COLO829 (cell line): Measurements from ENCODE around the gene IGLL5.
"Not testable (repeated sequence)": the region's sequence is repeated elsewhere in the genome, so short reads cannot be mapped to it uniquely, and the experiment has no call there.

Source experiments
- DNase-seq: peaks from one replicate; pipeline ENCODE4 v3.0.0; 2012; ENCODE audit warnings: low spot score

The IGLL5 gene

GRCh38 chr22:22914726-22915669, 27.4 kb downstream of the IGLL5 start:
- no peak for DNase-seq

DNA sequence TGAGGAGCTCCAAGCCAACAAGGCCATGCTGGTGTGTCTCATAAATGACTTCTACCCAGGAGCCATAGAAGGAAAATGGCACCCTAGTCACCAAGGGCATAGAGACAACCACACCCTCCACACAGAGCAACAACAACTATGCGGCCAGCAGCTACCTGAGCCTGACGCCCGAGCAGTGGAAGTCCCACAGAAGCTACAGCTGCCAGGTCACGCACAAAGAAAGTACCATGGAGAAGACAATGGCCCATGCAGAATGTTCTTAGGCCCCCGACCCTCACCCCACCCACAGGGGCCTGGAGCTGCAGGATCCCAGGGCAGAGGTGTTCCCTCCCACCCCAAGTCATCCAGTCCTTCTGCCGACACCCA, 28.0 kb downstream of the IGLL5 start:
- no peak for DNase-seq

DNA sequence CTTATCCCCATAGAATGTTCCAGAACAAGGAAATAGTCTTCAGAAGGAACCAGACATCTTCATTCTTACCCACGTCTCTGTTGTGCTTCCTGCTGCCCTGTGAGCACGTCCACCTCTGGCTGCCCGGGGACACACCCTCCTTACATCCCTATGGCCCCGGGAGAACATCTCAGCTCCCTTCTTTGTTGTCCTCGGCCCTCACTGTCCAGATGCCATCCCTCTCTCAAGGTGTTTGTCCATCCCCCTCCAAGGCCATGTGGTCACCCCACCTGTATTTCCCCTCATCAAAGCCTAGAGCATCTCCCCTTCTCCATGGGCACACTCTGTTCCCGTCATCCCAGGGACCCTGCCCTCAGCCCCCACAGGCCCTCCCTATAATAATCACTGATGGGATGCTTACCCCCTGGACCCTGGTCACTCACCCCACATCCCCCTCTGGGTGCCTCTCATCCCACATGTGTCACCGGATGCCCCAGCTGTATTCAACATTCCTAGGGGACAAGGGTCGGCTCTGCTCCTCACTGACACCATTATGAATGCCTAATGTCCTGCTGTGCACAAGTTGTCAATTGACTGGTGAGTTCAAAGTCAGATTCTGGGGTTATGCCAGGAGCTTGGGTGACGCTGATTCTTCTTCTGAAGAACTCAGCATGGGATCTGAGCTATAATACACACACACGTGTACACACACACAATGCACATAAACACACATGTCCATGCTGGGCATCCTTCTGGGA, 28.8 kb downstream of the IGLL5 start:
- DNase-seq: no peak

DNA sequence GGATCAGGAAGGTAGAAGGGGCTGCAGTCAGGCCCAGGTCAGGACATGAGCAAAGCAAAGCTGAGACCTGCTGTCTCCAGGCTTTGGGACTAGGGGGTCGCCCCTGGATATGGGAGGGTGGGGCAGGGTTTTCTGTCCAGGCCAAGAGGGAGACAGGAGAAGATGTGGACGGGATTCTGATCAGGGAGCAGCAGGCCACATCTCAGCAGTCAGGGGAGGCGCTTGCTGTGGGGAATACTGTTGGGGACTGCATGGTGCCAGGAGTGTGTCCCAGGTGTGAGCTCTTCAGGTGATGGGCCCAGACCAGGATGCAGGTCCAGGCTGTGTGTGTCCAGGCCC, 29.3 kb downstream of the IGLL5 start:
- DNase-seq: no peak

- no peak for DNase-seq
These were observed 29.8 kb downstream of the IGLL5 start for GRCh38 chr22:22917377-22917776.

DNA sequence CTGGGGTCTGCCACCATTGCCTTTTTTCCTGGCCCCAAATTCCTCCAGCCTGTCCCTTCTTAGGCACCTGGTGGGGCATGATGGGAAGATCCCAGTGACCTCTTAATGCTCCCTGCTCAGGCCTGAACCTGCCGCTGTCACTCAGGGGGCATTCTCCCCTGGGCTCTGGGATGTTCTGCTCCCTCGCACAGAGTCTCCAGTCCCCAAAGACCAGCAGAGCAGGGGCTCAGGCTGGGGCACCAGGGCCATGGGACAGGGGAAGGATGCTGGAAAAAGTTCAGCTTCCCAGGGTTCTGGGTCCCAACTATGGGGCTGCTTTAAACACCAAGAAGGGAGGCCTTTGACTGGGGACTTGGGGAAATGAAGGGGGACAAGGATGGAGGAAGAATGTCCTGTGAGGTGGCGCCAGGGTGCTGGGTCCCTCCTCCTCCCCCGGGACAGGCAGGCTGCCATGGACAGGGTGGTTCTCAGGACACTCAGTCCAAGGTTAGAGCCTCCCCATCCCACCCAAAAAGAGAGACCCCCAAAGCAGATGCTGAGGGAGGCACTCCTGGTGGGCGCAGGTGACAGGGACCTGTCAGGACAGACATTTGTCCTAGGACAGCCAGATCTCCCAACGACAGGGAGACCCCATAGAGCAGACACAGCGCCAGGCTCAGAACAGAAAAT, 30.8 kb downstream of the IGLL5 start:
- DNase-seq: no peak

- DNase-seq: no peak
These were observed 31.4 kb downstream of the IGLL5 start for GRCh38 chr22:22919041-22919440.

- DNase-seq: no peak
These were observed 32.6 kb downstream of the IGLL5 start for GRCh38 chr22:22920104-22920654.

DNA sequence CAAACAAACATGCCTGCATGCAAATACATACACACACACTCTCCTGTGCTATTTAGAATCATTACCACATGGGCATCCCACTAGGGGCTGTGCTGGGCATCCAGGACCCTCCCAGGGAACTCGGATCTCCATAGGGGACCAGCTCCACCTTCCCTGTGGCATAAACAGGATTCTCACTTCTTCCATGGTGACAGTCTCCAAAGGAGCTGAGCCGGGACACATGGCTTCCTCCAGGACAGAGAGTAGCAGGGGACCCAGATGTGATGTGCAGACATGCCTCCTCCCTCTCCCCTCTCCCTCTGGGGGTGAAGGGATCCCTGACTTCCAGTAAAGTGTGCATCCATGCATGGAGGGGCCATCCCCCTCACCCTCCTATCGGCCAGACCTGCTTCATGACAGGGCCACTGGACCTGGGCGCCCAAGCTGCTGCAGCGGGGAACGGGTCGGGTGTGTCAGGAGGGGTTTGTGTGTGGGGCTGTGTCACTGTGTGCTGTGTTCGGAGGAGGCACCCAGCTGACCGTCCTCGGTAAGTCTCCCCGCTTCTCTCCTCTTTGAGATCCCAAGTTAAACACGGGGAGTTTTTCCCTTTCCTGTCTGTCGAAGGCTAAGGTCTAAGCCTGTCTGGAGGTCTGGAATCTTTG, 33.4 kb downstream of the IGLL5 start:
- DNase-seq: no peak

- DNase-seq: no peak
These were observed 34.0 kb downstream of the IGLL5 start for GRCh38 chr22:22921575-22921974.

DNA sequence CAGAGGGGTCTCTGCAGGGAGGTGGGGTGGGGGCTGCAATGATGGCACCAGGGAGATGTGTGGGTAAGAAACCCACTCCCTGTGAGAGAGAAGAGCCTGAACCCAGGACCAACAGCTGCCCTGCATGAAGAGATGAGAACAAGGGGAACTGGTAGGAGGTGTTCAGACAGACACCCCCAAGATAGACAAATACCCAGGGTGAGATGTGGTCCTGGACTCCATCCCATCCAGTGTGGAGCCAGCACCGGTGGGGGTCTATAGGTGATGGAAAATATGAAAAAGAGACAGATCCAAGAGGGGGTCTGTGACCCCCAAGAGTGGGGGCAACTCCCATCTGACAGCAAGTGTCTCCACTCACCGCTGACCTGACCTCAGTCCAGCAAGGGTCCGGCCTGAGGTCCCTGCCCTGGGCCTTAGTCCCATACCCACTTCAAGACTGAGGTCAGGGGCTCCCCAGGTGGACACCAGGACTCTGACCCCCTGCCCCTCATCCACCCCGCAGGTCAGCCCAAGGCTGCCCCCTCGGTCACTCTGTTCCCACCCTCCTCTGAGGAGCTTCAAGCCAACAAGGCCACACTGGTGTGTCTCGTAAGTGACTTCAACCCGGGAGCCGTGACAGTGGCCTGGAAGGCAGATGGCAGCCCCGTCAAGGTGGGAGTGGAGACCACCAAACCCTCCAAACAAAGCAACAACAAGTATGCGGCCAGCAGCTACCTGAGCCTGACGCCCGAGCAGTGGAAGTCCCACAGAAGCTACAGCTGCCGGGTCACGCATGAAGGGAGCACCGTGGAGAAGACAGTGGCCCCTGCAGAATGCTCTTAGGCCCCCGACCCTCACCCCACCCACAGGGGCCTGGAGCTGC, 34.7 kb downstream of the IGLL5 start:
- not testable (repeated sequence) for DNase-seq

DNA sequence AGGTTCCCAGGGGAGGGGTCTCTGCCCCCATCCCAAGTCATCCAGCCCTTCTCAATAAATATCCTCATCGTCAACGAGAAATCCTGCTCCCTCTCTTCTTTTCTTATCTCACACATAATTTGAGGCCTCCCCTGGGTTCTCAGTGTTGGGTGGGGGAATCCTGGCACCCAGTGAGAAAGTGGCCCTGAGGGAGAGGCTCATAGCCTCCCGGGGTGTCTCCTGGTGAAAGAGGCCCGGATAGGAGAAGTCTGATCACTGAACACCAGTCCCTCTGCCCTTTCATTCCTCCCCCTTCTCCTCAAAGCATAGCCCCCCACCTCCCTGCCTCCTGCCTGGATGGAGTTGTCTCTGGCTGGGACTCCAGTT, 35.3 kb downstream of the IGLL5 start:
- no peak for DNase-seq

GRCh38 chr22:22923379-22923778, 35.8 kb downstream of the IGLL5 start:
- DNase-seq: no peak

DNA sequence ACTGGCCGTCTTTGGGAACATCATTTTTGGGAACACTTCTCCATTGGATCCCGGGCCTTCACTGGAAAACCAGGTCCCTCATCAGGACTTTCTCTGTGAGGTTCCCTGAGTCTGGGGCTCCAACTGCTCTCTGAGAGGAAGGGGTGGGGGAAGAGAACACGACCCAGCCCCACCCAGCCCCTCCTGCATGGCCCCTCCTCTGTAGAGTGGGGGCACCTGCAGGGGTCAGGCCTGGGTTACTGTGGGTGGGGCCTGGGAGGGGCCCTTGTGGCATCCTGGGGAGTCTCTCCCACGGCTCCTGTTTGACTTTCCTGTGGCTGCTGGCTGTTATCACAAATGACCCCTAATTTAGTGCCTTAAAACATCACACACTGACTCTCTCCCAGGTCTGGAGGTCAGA, 36.3 kb downstream of the IGLL5 start:
- no peak for DNase-seq

DNA sequence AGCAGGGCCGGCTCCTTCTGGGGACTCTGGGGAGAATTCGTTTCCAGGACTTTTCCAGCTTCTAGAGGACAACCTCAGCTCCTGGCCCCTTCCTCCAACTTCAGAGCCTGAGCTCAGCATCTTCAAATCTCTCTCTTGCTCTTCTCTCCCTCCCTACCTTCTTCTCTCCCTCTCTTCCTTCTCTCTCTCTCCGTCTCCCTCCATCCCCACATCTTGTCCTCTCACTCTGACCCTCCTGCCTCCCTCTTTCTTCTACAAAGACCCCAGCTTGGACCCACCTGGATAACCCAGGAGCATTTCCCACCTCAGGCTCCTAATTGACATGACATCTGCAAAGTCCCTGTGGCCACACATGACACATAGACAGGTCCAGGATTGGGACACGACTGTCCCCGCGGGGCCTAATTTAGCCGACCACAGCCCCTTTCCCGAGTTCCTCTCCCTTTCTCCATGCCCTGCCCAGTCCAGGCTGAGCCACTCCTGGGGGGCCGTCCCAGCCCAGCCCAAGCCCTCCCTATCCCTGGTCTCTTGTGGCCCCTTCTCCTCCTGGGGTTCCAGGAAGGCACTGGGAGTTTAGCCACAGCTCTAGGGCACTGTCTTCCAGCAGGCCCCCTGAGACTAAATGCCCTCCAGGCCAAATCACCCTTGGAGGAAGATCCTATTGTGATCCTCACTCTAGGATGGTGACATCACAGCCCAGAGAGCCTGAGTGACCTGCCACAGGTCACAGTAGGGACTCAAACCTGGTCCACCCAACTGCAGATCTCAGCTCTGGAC, 36.9 kb downstream of the IGLL5 start:
- no peak for DNase-seq

GRCh38 chr22:22925146-22925804, 37.7 kb downstream of the IGLL5 start:
- no peak for DNase-seq

- no peak for DNase-seq
These were observed 38.3 kb downstream of the IGLL5 start for GRCh38 chr22:22925805-22926369.

GRCh38 chr22:22926370-22927195, 39.0 kb downstream of the IGLL5 start:
- DNase-seq: no peak
